OCI-LY1 (cell line): ENCODE measurements around the gene LPIN3.

Experiments used
- H2AFZ ChIP-seq: fragments of 200-600 bp; sonication (generic), shearing (Covaris generic); 2 replicates; pipeline ENCODE4 v1.6.0; 2014; ENCODE audit warnings: antibody characterized with exemption, mild to moderate bottlenecking, low read length
- H3F3A ChIP-seq: fragments of 200-600 bp; sonication (generic), shearing (Covaris generic); 2 replicates; pipeline ENCODE4 v1.6.0; 2014; ENCODE audit warnings: mild to moderate bottlenecking, antibody characterized with exemption, low read length, moderate library complexity; ENCODE audit not compliant: insufficient read depth
- H3K27ac ChIP-seq: fragments of 200-600 bp; sonication (generic); 2 replicates; pipeline ENCODE4 v1.5.1; 2014; ENCODE audit warnings: low read length, mixed run types, mild to moderate bottlenecking, low read depth; ENCODE audit not compliant: poor library complexity, severe bottlenecking
- H3K27me3 ChIP-seq: fragments of 200-600 bp; sonication (generic); 2 replicates; pipeline ENCODE4 v1.6.0; 2014; ENCODE audit warnings: antibody characterized with exemption, mild to moderate bottlenecking, low read length, moderate library complexity; ENCODE audit not compliant: insufficient read depth
- H3K36me3 ChIP-seq: fragments of 200-600 bp; sonication (generic); 2 replicates; pipeline ENCODE4 v1.6.1; 2014; ENCODE audit warnings: mild to moderate bottlenecking, antibody characterized with exemption, low read length, moderate library complexity, mixed read lengths; ENCODE audit not compliant: insufficient read depth
- H3K4me1 ChIP-seq: fragments of 200-600 bp; sonication (generic); 2 replicates; pipeline ENCODE4 v1.5.1; 2014; ENCODE audit warnings: mild to moderate bottlenecking, low read length, moderate library complexity; ENCODE audit not compliant: insufficient read depth, severe bottlenecking
- H3K4me2 ChIP-seq: fragments of 200-600 bp; sonication (generic), shearing (Covaris generic); 2 replicates; pipeline ENCODE4 v1.6.1; 2014; ENCODE audit warnings: low read length
- H3K4me3 ChIP-seq: fragments of 200-600 bp; sonication (generic); 2 replicates; pipeline ENCODE4 v1.5.1; 2014; ENCODE audit warnings: low read length, low read depth, mild to moderate bottlenecking, mixed read lengths; ENCODE audit not compliant: poor library complexity, severe bottlenecking
- H3K79me2 ChIP-seq: fragments of 200-600 bp; shearing (Covaris generic); 2 replicates; pipeline ENCODE4 v1.6.1; 2016; ENCODE audit warnings: mixed run types, low read length, mixed read lengths; ENCODE audit not compliant: insufficient read depth
- H3K9ac ChIP-seq: fragments of 200-600 bp; sonication (generic), shearing (Covaris generic); 2 replicates; pipeline ENCODE4 v1.6.1; 2014; ENCODE audit warnings: mild to moderate bottlenecking, low read length, mixed read lengths
- H3K9me2 ChIP-seq: fragments of 200-600 bp; sonication (generic), shearing (Covaris generic); 2 replicates; pipeline ENCODE4 v1.6.1; 2014; ENCODE audit warnings: low read depth, mild to moderate bottlenecking, low read length, mixed read lengths
- H3K9me3 ChIP-seq: fragments of 200-600 bp; shearing (Covaris generic); 2 replicates; pipeline ENCODE4 v1.6.1; 2014; ENCODE audit warnings: low read length, mixed read lengths
- H4K20me1 ChIP-seq: fragments of 200-600 bp; sonication (generic), shearing (Covaris generic); 2 replicates; pipeline ENCODE4 v1.6.0; 2016; ENCODE audit warnings: mild to moderate bottlenecking, low read length; ENCODE audit not compliant: insufficient read depth
- CTCF ChIP-seq: fragments of 200-600 bp; sonication (generic), shearing (Covaris generic); IDR thresholded peaks from 2 replicates; pipeline ENCODE4 v1.5.1; 2017; ENCODE audit warnings: mild to moderate bottlenecking, antibody characterized with exemption, low read length, moderate library complexity, mixed read lengths
- EZH2 ChIP-seq: fragments of 200-600 bp; sonication (generic), shearing (Covaris generic); IDR thresholded peaks from 2 replicates; pipeline ENCODE4 v1.8.0; 2017; ENCODE audit warnings: borderline replicate concordance, mixed run types, mild to moderate bottlenecking, antibody characterized with exemption, low read length, moderate library complexity, mixed read lengths

The LPIN3 gene

GRCh38 chr20:41344477-41344876 is 3.9 kb downstream of the LPIN3 start:
- no peaks in the 10 kb centered on the region for H3K9me3 ChIP-seq
- H3K36me3 ChIP-seq, result no peaks in the 10 kb centered on the region
- no peaks in the 10 kb centered on the region for H3F3A ChIP-seq
- no peaks in the 10 kb centered on the region for H3K27me3 ChIP-seq
- no peaks in the 10 kb centered on the region for H4K20me1 ChIP-seq
- no peaks in the 10 kb centered on the region for H3K79me2 ChIP-seq
- no peak overlapping the region for H2AFZ ChIP-seq
- no peaks in the 10 kb centered on the region for H3K9me2 ChIP-seq
- no peak overlapping the region for H3K4me2 ChIP-seq
- peaks cover 11% of the 10 kb centered on the region for H3K4me1 ChIP-seq
- H3K4me3 ChIP-seq, result no peak overlapping the region
- H3K27ac ChIP-seq, result no peak overlapping the region
- no peak overlapping the region for H3K9ac ChIP-seq
- no peak for TF ChIP-seq EZH2
- TF ChIP-seq CTCF, result no peak

- Histone ChIP-seq H3K27ac (no peak overlapping the region), H2AFZ (no peak overlapping the region), H3K9ac (no peak overlapping the region), H3K4me3 (no peak overlapping the region), H3K27me3 (peaks cover 2% of the 10 kb centered on the region; the same call in 1 of the 2 replicates), H3K9me2 (no peaks in the 10 kb centered on the region), H3K4me1 (peaks cover 5% of the 10 kb centered on the region), H3K79me2 (no peaks in the 10 kb centered on the region), H3K4me2 (no peak overlapping the region), H3K36me3 (no peaks in the 10 kb centered on the region), H3F3A (no peaks in the 10 kb centered on the region), H4K20me1 (no peaks in the 10 kb centered on the region), H3K9me3 (no peaks in the 10 kb centered on the region)
- TF ChIP-seq CTCF (no peak), EZH2 (no peak)
Observed at GRCh38 chr20:41344938-41345728, 4.5 kb downstream of the LPIN3 start.

GRCh38 chr20:41345729-41346067 is 5.1 kb downstream of the LPIN3 start:
- no peaks in the 10 kb centered on the region for H3K79me2 ChIP-seq
- no peak overlapping the region for H2AFZ ChIP-seq
- no peak overlapping the region for H3K9ac ChIP-seq
- H3K27me3 ChIP-seq, result peaks cover 4% of the 10 kb centered on the region; the same call in 1 of the 2 replicates
- no peaks in the 10 kb centered on the region for H3K4me1 ChIP-seq
- H3K4me2 ChIP-seq, result no peak overlapping the region
- H3K27ac ChIP-seq, result no peak overlapping the region
- H3F3A ChIP-seq, result no peaks in the 10 kb centered on the region
- H3K4me3 ChIP-seq, result no peak overlapping the region
- no peaks in the 10 kb centered on the region for H4K20me1 ChIP-seq
- H3K36me3 ChIP-seq, result no peaks in the 10 kb centered on the region
- TF ChIP-seq EZH2 (no peak), CTCF (no peak)
- H3K9me3 ChIP-seq, result no peaks in the 10 kb centered on the region
- no peaks in the 10 kb centered on the region for H3K9me2 ChIP-seq
